HepG2 (cell line): ENCODE measurements around the gene TBC1D22A. TPM values are rescaled to one million over a fixed set of nuclear protein-coding genes. Genes with fewer than 3 reads are reported as not detected.

ENCODE experiments used
- ATAC-seq: fragments of 200-7000 bp; cut with Tn5 transposase; 3 replicates; pipeline ENCODE4 v1.9.1; 2020; ENCODE audit warnings: mild to moderate bottlenecking, moderate library complexity
- BruUV-seq: library from RNA; stranded (reverse); fragments of 400-500 nt; replicated peaks from 2 replicates; lab custom pipeline; 2021; lab: Mats Ljungman, UMichigan
- CTCF ChIA-PET: fragments of 300-600 bp; formaldehyde crosslinking; extraction: SDS; loops from one replicate; lab custom pipeline; 2021; ENCODE audit warnings: low total read pairs, inconsistent platforms, low intra/inter-chr PET ratio; lab: Yijun Ruan, JAX
- POLR2A ChIA-PET: fragments of 350-600 bp; sonication (Branson Sonifier 250); formaldehyde crosslinking; loops from one replicate; lab custom pipeline; 2020; ENCODE audit warnings: antibody characterized with exemption, inconsistent platforms; lab: Yijun Ruan, JAX
- DNase-seq: peaks from one replicate; pipeline ENCODE4 v3.0.0-alpha.2; 2015; ENCODE audit warnings: low spot score
- FAIRE-seq: peaks from 3 replicates; lab custom pipeline; 2011; peaks lifted over from hg19 to GRCh38; lab: Jason Lieb, UNC
- H2AFZ ChIP-seq: one replicate; pipeline ENCODE4 v1.6.1; 2011; ENCODE audit warnings: low read length, inconsistent platforms
- H3K27ac ChIP-seq: fragments of 300-600 bp; 3 replicates; pipeline ENCODE4 v1.8.0; 2011; ENCODE audit warnings: mixed run types, mild to moderate bottlenecking, mixed read lengths, low read length, inconsistent platforms; ENCODE audit not compliant: insufficient read depth; ENCODE audit errors: extremely low read length
- H3K27me3 ChIP-seq, 2 experiments: fragments of 200-600 bp in 1 of 2; 2 replicates in 1 of 2; 3 replicates in 1 of 2; pipeline versions ENCODE4 v1.6.0 to v1.8.0; 2011; ENCODE audit warnings: low read length in 2 of 2, mild to moderate bottlenecking in 2 of 2, moderate library complexity in 2 of 2, inconsistent platforms in 1 of 2; ENCODE audit not compliant: insufficient read depth in 2 of 2, control insufficient read depth in 1 of 2
- H3K36me3 ChIP-seq, 2 experiments: fragments of 200-600 bp in 1 of 2; replicated peaks in 1 of 2; 2 replicates in 1 of 2; 3 replicates in 1 of 2; pipeline versions ENCODE4 v1.5.1 to v1.8.0; 2011; ENCODE audit warnings: low read length in 2 of 2, inconsistent platforms in 1 of 2; ENCODE audit not compliant: insufficient read depth in 2 of 2, control insufficient read depth in 1 of 2
- H3K4me1 ChIP-seq: 2 replicates; pipeline ENCODE4 v1.5.1; 2012; ENCODE audit warnings: low read length, inconsistent platforms; ENCODE audit not compliant: insufficient read depth
- H3K4me2 ChIP-seq: 2 replicates; pipeline ENCODE4 v1.6.0; 2011; ENCODE audit warnings: low read depth, low read length, inconsistent platforms
- H3K4me3 ChIP-seq, 3 experiments: fragments of 200-600 bp in 1 of 3; sonication (generic), shearing (Covaris generic) in 1 of 3; replicated peaks in 1 of 3; 2 replicates each; pipeline ENCODE4 v1.5.1; 2011 to 2016; ENCODE audit warnings: low read length in 3 of 3, inconsistent platforms in 2 of 3, low read depth in 2 of 3, mild to moderate bottlenecking in 2 of 3, control low read depth in 1 of 3, mixed read lengths in 1 of 3; ENCODE audit not compliant: insufficient read depth in 1 of 3
- H3K79me2 ChIP-seq: one replicate; pipeline ENCODE4 v1.6.1; 2011; ENCODE audit warnings: low read length, inconsistent platforms; ENCODE audit not compliant: insufficient read depth
- H3K9ac ChIP-seq: 2 replicates; pipeline ENCODE4 v1.6.0; 2011; ENCODE audit warnings: mild to moderate bottlenecking, low read depth, low read length, inconsistent platforms; ENCODE audit not compliant: insufficient read depth
- H3K9me3 ChIP-seq: 2 replicates; pipeline ENCODE4 v1.5.1; 2012; ENCODE audit warnings: mild to moderate bottlenecking, low read length
- H4K20me1 ChIP-seq: 2 replicates; pipeline ENCODE4 v1.6.0; 2011; ENCODE audit warnings: inconsistent platforms, mild to moderate bottlenecking, low read length, moderate library complexity; ENCODE audit not compliant: insufficient read depth
- ATF7-NPFF ChIP-seq: sonication (generic); formaldehyde crosslinking; IDR thresholded peaks from 2 replicates; pipeline ENCODE4 v1.8.1; 2023; ENCODE audit warnings: mild to moderate bottlenecking, low read depth, missing genetic modification reagents, moderate library complexity
- CBFB ChIP-seq: sonication (generic); formaldehyde crosslinking; IDR thresholded peaks from 2 replicates; pipeline ENCODE4 v1.4.0; 2020; ENCODE audit warnings: missing genetic modification reagents
- PRPF4 ChIP-seq: fragments of 200-400 bp; formaldehyde crosslinking; IDR thresholded peaks from 2 replicates; pipeline ENCODE4 v1.6.1; 2016; ENCODE audit warnings: low read length, low read depth; ENCODE audit not compliant: poor library complexity, severe bottlenecking
- SIX4 ChIP-seq: sonication (generic); formaldehyde crosslinking; IDR thresholded peaks from 2 replicates; pipeline ENCODE4 v1.4.0; 2020; ENCODE audit warnings: missing genetic modification reagents
- THAP11 ChIP-seq: IDR thresholded peaks from 2 replicates; pipeline ENCODE4 v1.6.1; 2016; ENCODE audit warnings: missing biosample characterization, missing genetic modification reagents
- ZFP36 ChIP-seq: fragments of 150-350 bp; IDR thresholded peaks from 2 replicates; pipeline ENCODE4 v1.6.1; 2018; ENCODE audit warnings: borderline replicate concordance, low read length, low read depth; ENCODE audit not compliant: partially characterized antibody
- ZNF441 ChIP-seq: sonication (generic); formaldehyde crosslinking; IDR thresholded peaks from 2 replicates; pipeline ENCODE4 v1.7.0; 2021; ENCODE audit warnings: missing genetic modification reagents, borderline replicate concordance
- ZNF7 ChIP-seq: IDR thresholded peaks from 2 replicates; pipeline ENCODE4 v1.6.1; 2016; ENCODE audit warnings: missing biosample characterization, missing genetic modification reagents
- ZNF724P ChIP-seq: sonication (generic); formaldehyde crosslinking; IDR thresholded peaks from 2 replicates; pipeline ENCODE4 v1.8.0; 2022; ENCODE audit warnings: missing genetic modification reagents, borderline replicate concordance
- ZNF879 ChIP-seq: sonication (generic); formaldehyde crosslinking; IDR thresholded peaks from 2 replicates; pipeline ENCODE4 v1.8.1; 2023; ENCODE audit warnings: missing genetic modification reagents
- WGBS: methylation state at CpG from one replicate; pipeline ENCODE4 v1.1.6; 2017; ENCODE audit warnings: low lambda C conversion rate; 5-methylcytosine and 5-hydroxymethylcytosine counted together
- in situ Hi-C: cut with HindIII; loops from 2 replicates; pipeline ENCODE4 v1.10.0; 2017; ENCODE audit warnings: low pct_unique_long_range_greater_than_20kb; ENCODE audit not compliant: extremely low pct_ligation_motif_present
- intact Hi-C: fragments of 100-400 bp; cut with micrococcal nuclease; formaldehyde crosslinking; loops from one replicate; pipeline ENCODE4 v1.10.0; 2022; ENCODE audit not compliant: unreplicated experiment
- polyA plus RNA-seq, 8 experiments: library from polyadenylated mRNA; depleted of rRNA in 3 of 8; stranded (reverse) in 7 of 8; unstranded in 1 of 8; fragments of >200 nt; fragmentation: Illumina TruSeq in 4 of 8; extraction: Trizol in 4 of 8; gene quantifications; 2 replicates each; pipeline versions ENCODE4 v1.2.1 to v1.2.3, GENCODE V29; 2011 to 2016; ENCODE audit warnings: low read depth in 4 of 8, missing spikeins in 1 of 8, mixed read lengths in 1 of 8; ENCODE audit not compliant: insufficient read depth in 1 of 8
- total RNA-seq, 5 experiments: library from RNA; depleted of rRNA; stranded (reverse); fragments of >200 nt; fragmentation: Illumina TruSeq; extraction: Trizol; gene quantifications; 2 replicates each; pipeline ENCODE4 v1.2.3, GENCODE V29; 2016; ENCODE audit warnings: low read depth in 1 of 5
- TF ChIP-seq, protein P1 (sequence below), 2 experiments: sonication (generic) in 1 of 2; formaldehyde crosslinking in 1 of 2; IDR thresholded peaks; 2 replicates each; pipeline versions ENCODE4 v1.5.1 to v1.6.1; 2011 to 2020; ENCODE audit warnings: borderline replicate concordance in 1 of 2, low read depth in 1 of 2, low read length in 1 of 2, mild to moderate bottlenecking in 1 of 2, missing genetic modification reagents in 1 of 2, moderate library complexity in 1 of 2

TBC1D22A gene
- total and polyA plus RNA-seq, 2 of the 13 experiments (the other 11 are each of a cell fraction or from before 2014, with no cell fraction given), result 17.3 to 18.0 TPM

DNA sequence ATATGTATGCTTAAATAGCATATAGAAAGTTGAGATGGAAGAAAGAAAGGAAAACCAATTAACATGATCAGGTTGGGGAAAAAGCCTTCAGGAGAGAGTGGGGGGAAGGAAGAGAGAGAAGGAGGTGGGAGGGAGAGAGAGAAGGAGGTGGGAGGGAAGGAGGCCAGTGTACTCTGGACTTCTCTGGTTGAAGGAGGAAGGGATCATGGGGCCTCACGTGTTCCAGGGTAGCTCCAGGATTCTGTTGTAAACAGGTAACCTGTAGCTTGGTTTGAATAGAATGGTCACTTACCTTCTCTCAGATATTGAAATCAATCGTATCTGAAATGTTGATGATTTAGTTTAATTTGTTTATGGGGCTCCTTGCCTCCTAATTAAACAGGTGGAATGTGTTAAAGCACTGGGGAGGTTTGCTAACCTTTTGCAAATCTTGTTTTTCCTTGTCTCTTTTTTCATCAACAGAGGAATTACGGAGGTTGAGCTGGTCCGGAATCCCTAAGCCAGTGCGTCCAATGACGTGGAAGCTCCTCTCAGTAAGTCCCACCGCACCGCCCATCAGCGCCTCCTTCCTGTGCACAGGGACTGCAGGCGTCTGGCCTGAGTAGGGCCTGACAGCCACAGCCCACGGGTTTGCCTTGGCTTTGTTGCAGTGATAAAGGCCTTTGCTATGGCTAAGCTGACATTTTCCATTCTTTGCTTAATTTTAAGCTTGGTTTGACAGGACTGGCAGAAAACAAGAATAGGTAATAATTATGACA, 115.9 kb downstream of the TBC1D22A start (continued):
- TF ChIP-seq ATF7-NPFF (CRISPR knock-in tag), result no peak
- TF ChIP-seq CBFB (CRISPR knock-in tag), result no peak
- no peak for TF ChIP-seq ZNF724P (CRISPR knock-in tag)
- TF ChIP-seq ZFP36, result no peak
- TF ChIP-seq ZNF441, result no peak
- no peak for TF ChIP-seq ZNF7 (CRISPR knock-in tag)

DNA sequence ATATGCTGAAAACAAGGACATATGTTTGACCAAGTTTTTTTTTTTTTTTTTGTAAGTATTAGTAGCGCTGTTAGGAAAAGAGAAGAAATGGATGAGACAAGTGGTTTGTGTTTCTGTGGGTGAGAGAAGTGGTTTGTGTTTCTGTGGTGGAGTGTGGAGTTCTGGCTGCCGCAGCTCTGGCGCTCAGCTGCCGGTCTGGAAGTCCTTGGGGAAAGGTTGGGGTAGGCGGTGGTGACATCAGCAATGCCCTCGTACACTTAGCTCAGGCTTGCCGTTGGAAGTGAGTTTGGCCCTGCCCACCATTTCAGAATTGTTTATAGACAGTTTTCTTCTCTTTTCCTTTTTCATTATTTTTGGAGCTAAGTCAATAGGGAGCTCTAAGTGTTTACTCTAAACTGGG, 116.6 kb downstream of the TBC1D22A start:
- no peak overlapping the region for H3K9ac ChIP-seq
- H3K9me3 ChIP-seq, result no peaks in the 10 kb centered on the region
- in situ Hi-C loops, result no loop called here
- no peaks in the 10 kb centered on the region for H3K4me1 ChIP-seq
- no peaks in the 10 kb centered on the region for H3K79me2 ChIP-seq
- H3K4me3 ChIP-seq, result no peak overlapping the region
- no peak overlapping the region for H3K27ac ChIP-seq
- TF ChIP-seq SIX4 (CRISPR knock-in tag) (no peak), ZNF879 (CRISPR knock-in tag) (no peak), THAP11 (CRISPR knock-in tag) (no peak), PRPF4 (no peak)
- TF ChIP-seq, protein P1, sequence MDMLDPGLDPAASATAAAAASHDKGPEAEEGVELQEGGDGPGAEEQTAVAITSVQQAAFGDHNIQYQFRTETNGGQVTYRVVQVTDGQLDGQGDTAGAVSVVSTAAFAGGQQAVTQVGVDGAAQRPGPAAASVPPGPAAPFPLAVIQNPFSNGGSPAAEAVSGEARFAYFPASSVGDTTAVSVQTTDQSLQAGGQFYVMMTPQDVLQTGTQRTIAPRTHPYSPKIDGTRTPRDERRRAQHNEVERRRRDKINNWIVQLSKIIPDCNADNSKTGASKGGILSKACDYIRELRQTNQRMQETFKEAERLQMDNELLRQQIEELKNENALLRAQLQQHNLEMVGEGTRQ (IDR thresholded peaks at IDR 0.05; ENCODE audit: low read depth, low read length), result no peak
- TF ChIP-seq, protein P1 (CRISPR knock-in tag; IDR thresholded peaks at IDR 0.05; ENCODE audit: borderline replicate concordance), result no peak
- whole genome bisulfite sequencing, result 96% methylated on average over 7 of the region's 7 CpGs
- FAIRE-seq (no peak), ATAC-seq (no peak), DNase-seq (no peak)
- no TSS peak for BruUV-seq
- no peaks in the 10 kb centered on the region for H3K27me3 ChIP-seq
- POLR2A ChIA-PET, result no interaction called here
- no peak overlapping the region for H2AFZ ChIP-seq
- intact Hi-C loops, result no loop called here
- H4K20me1 ChIP-seq, result no peaks in the 10 kb centered on the region
- peaks cover 4 to 6% of the 10 kb centered on the region in 2 experiments; a peak in 4 of 5 replicates for H3K36me3 ChIP-seq
- CTCF ChIA-PET, result no interaction called here
- no peak overlapping the region for H3K4me2 ChIP-seq
